Upper lobe of left lung (tissue), 6 donors: ENCODE measurements around the gene ADAMTS14. TPM values are rescaled to one million over a fixed set of nuclear protein-coding genes. Genes with fewer than 3 reads are reported as not detected.

ENCODE experiments used
- ATAC-seq, 2 donors: fragments of 200-7000 bp; cut with Tn5 transposase; one replicate each; pipeline ENCODE4 v1.9.1; 2022; ENCODE audit warnings: mild to moderate bottlenecking in 2 of 2, moderate library complexity in 2 of 2; ENCODE audit not compliant: low FRiP score in 2 of 2
- DNase-seq, 2 donors: peaks; one replicate each; pipeline ENCODE4 v3.0.0-alpha.2; 2019 to 2020
- H3K27ac ChIP-seq, 4 donors: fragments of 200-600 bp; sonication (generic); one replicate each; pipeline ENCODE4 v1.5.1; 2016 to 2019
- H3K27me3 ChIP-seq, 4 donors: fragments of 200-600 bp; sonication (generic); one replicate each; pipeline ENCODE4 v1.5.1; 2017 to 2019
- H3K36me3 ChIP-seq, 4 donors: fragments of 200-600 bp; sonication (generic); one replicate each; pipeline ENCODE4 v1.5.1; 2016 to 2019
- H3K4me1 ChIP-seq, 4 donors: fragments of 200-600 bp; sonication (generic); one replicate each; pipeline ENCODE4 v1.5.1; 2018 to 2019
- H3K4me3 ChIP-seq, 4 donors: fragments of 200-600 bp; sonication (generic); one replicate each; pipeline ENCODE4 v1.5.1; 2017 to 2019; ENCODE audit warnings: mild to moderate bottlenecking in 2 of 4, moderate library complexity in 1 of 4
- H3K9me3 ChIP-seq, 4 donors: fragments of 200-600 bp; sonication (generic); one replicate each; pipeline ENCODE4 v1.5.1; 2018 to 2019
- EP300 ChIP-seq, 4 donors: sonication (generic); formaldehyde crosslinking; IDR thresholded peaks; one replicate each; pipeline ENCODE4 v1.5.1; 2017; ENCODE audit warnings: antibody characterized with exemption in 4 of 4, control low read depth in 2 of 4
- POLR2A ChIP-seq, 4 donors: fragments of 450-650 bp; IDR thresholded peaks; one replicate each; pipeline ENCODE4 v1.5.1; 2016 to 2017; ENCODE audit warnings: antibody characterized with exemption in 4 of 4, mild to moderate bottlenecking in 2 of 4
- POLR2AphosphoS5 ChIP-seq, 2 donors: sonication (generic); formaldehyde crosslinking; IDR thresholded peaks; one replicate each; pipeline ENCODE4 v1.5.1; 2017; ENCODE audit warnings: antibody characterized with exemption in 2 of 2
- WGBS, 2 donors: methylation state at CpG; one replicate each; pipeline ENCODE4 v1.1.5; 2017 to 2018; 5-methylcytosine and 5-hydroxymethylcytosine counted together
- total RNA-seq, 6 donors: library from RNA; depleted of rRNA in 4 of 6; stranded (reverse); fragments of >200 nt in 4 of 6; gene quantifications; one replicate each; pipeline versions ENCODE4 v1.1.0 to v1.2.1, GENCODE V29; 2016 to 2021
- TF ChIP-seq, protein P1 (sequence below), 6 experiments: fragments of 450-650 bp in 4 of 6; fragments of 200-600 bp in 2 of 6; sonication (generic) in 2 of 6; IDR thresholded peaks; one replicate each; pipeline ENCODE4 v1.5.1; 2016 to 2019; ENCODE audit warnings: antibody characterized with exemption in 6 of 6
- donor health status: DM: no; HTN: no; CAD: no; lungs with moderate emphysema.
- donor health status: DM: no; HTN: yes; CAD: no; lungs with severe emphysema.

ADAMTS14 gene
- total RNA-seq, 6 donors from 2014 or later = 0.15 to 3.1 (median 0.45) TPM

DNA sequence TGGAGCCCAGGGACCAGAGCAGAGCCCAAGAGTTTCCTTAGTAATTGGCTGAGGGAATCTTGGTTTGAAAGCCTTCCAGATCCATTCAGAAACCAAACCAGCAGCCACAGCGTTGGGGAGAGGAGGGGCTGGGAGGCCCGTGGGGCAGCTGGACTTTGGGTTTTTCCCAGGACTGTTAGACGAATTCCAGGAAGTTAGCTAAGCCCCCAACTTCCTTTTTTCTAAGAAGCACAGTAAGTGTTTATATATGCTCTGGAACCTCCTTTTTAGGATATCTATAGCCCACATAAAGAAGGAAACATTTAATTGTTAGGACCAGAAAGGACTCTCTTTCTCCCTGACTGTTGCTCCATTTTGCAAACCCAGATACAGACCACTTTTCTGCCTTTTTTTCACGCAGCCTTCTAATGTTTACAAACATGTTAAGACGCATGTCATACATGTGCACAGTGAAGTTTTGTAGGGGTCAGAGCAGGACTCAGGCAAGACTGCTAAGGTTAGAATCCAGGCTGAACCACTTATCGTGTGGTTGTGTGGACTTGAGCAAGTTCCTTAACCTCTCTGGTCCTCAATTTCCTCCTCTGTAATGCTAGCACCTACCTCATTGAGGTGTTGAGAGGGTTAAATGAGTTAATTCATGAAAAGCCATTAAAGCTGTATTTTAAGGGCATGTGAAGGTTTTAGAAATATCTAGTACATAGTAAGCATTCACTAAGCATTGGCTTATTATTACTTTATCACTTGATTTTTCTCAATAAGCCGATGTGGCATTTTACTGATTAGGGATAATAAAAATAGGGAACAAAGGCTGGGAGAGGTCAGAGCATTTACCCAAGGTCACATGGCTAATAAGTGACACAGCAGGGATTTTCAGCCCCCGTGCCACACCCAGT is 70.5 kb downstream of the ADAMTS14 start:
- ATAC-seq (peak; percentile 13 to 53), DNase-seq (peak in 1 of 2 donors; percentile 43)
- H3K4me1 ChIP-seq = peaks cover 18 to 22% (median 22%) of the 10 kb centered on the region in 4 donors
- no peaks in the 10 kb centered on the region for H3K27me3 ChIP-seq
- no peaks in the 10 kb centered on the region for H3K36me3 ChIP-seq
- no peak overlapping the region for H3K4me3 ChIP-seq
- 20 to 24% methylated on average over 8 of the region's 8 CpGs for WGBS, 2 donors
- H3K9me3 ChIP-seq = no peaks in the 10 kb centered on the region
- peak overlapping the region; percentile 9 to 51 (median 22) for H3K27ac ChIP-seq
- peak in 1 of 2 donors; percentile 32 for TF ChIP-seq POLR2AphosphoS5 (IDR thresholded peaks at IDR 0.05)
- TF ChIP-seq, protein P1, sequence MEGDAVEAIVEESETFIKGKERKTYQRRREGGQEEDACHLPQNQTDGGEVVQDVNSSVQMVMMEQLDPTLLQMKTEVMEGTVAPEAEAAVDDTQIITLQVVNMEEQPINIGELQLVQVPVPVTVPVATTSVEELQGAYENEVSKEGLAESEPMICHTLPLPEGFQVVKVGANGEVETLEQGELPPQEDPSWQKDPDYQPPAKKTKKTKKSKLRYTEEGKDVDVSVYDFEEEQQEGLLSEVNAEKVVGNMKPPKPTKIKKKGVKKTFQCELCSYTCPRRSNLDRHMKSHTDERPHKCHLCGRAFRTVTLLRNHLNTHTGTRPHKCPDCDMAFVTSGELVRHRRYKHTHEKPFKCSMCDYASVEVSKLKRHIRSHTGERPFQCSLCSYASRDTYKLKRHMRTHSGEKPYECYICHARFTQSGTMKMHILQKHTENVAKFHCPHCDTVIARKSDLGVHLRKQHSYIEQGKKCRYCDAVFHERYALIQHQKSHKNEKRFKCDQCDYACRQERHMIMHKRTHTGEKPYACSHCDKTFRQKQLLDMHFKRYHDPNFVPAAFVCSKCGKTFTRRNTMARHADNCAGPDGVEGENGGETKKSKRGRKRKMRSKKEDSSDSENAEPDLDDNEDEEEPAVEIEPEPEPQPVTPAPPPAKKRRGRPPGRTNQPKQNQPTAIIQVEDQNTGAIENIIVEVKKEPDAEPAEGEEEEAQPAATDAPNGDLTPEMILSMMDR (IDR thresholded peaks at IDR 0.05) = no peak

DNA sequence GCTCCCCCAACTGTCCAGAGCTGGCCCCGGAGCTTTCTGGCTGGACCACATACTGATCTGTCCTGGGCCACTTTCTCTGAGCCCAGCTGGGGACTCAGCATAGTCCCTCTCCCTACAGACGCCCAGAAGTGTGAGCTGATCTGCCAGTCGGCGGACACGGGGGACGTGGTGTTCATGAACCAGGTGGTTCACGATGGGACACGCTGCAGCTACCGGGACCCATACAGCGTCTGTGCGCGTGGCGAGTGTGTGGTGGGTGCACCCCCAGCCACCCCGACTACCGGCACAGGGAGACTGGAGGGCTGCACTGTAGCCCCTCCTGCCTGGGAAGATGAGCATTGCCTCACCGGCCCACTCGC is 71.1 kb downstream of the ADAMTS14 start:
- no peaks in the 10 kb centered on the region for H3K36me3 ChIP-seq
- no peak for TF ChIP-seq EP300 (IDR thresholded peaks at IDR 0.05)
- TF ChIP-seq, protein P1 (IDR thresholded peaks at IDR 0.05) = no peak
- TF ChIP-seq POLR2AphosphoS5 (IDR thresholded peaks at IDR 0.05) = no peak
- 79 to 86% methylated on average over 13 to 17 of the region's 17 CpGs for WGBS, 2 donors
- no peaks in the 10 kb centered on the region for H3K27me3 ChIP-seq
- no peaks in the 10 kb centered on the region for H3K9me3 ChIP-seq
- H3K4me3 ChIP-seq = no peak overlapping the region
- ATAC-seq (no peak), DNase-seq (no peak)
- H3K27ac ChIP-seq = peak overlapping the region in 2 of 4 donors; percentile 9 to 10
- H3K4me1 ChIP-seq = peaks cover 18 to 22% (median 22%) of the 10 kb centered on the region in 4 donors

DNA sequence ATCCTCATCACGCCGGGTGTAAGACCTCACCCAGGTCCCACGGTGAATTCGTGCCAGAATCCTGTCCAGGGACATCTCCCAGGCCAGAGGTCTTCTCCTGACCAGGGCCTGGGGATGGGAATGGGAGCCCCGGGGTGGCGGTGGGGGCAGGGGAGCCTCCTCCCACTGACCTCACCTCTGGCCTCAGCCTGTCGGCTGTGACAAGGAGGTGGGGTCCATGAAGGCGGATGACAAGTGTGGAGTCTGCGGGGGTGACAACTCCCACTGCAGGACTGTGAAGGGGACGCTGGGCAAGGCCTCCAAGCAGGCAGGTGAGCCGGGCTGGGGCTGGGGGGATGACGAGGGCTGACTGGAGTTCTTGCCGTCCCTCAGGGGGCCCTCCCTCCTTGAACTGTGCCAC is 71.6 kb downstream of the ADAMTS14 start:
- Histone ChIP-seq H3K4me1 (peaks cover 18 to 22% (median 22%) of the 10 kb centered on the region in 4 donors), H3K27ac (no peak overlapping the region), H3K9me3 (no peaks in the 10 kb centered on the region), H3K27me3 (no peaks in the 10 kb centered on the region), H3K4me3 (no peak overlapping the region), H3K36me3 (no peaks in the 10 kb centered on the region)
- ATAC-seq (no peak), DNase-seq (no peak)
- TF ChIP-seq, protein P1 (IDR thresholded peaks at IDR 0.05) = no peak
- no peak for TF ChIP-seq EP300 (IDR thresholded peaks at IDR 0.05)
- TF ChIP-seq POLR2A (IDR thresholded peaks at IDR 0.05) = no peak
- no peak for TF ChIP-seq POLR2AphosphoS5 (IDR thresholded peaks at IDR 0.05)
- 85 to 90% methylated on average over 9 to 13 of the region's 13 CpGs for WGBS, 2 donors

DNA sequence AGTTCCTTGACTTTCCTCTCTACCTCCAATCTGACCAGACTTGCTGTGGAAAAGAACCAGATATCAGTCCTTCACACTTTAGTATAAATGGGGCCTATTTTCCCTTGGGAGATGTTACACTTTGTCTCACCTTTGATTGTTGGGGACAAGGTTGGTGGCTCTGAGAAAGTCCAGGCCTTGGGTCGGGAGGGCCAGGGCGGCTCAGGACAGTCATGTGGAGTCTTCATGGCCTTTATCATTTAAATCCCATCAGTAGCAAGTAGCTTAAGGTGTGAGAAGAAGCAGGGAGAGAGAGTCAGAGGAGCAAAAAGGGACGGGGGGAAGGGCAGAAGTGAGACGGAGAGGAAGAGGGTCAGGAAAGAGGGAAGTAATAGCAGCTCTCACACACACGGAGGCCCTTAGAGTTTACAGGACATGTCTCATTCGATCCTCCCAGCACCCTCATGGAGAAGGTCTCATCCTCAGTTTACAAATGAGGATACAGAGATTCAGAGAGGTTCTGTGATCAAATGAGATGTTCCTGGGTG is 72.4 kb downstream of the ADAMTS14 start:
- 48 to 55% methylated on average over 6 of the region's 6 CpGs for WGBS, 2 donors
- TF ChIP-seq POLR2A (IDR thresholded peaks at IDR 0.05) (no peak), EP300 (IDR thresholded peaks at IDR 0.05) (no peak), POLR2AphosphoS5 (IDR thresholded peaks at IDR 0.05) (no peak)
- TF ChIP-seq, protein P1 (IDR thresholded peaks at IDR 0.05) = no peak

More for the DNA sequence above, 72.4 kb downstream of the ADAMTS14 start:
- Histone ChIP-seq H3K4me1 (peaks cover 18 to 22% (median 22%) of the 10 kb centered on the region in 4 donors), H3K9me3 (no peaks in the 10 kb centered on the region), H3K36me3 (no peaks in the 10 kb centered on the region), H3K4me3 (no peak overlapping the region), H3K27me3 (no peaks in the 10 kb centered on the region), H3K27ac (no peak overlapping the region)
- ATAC-seq (no peak), DNase-seq (no peak)
